Pancreas (tissue), 10 donors: ENCODE measurements around the gene ZNF512B. TPM values are rescaled to one million over a fixed set of nuclear protein-coding genes. Genes with fewer than 3 reads are reported as not detected.
A peak's percentile ranks its signal among the peaks of the same experiment; 100 is the strongest.
"Not testable (repeated sequence)": the region's sequence is repeated elsewhere in the genome, so short reads cannot be mapped to it uniquely, and the experiment has no call there.

Experiments
- ATAC-seq, 4 donors: fragments of 200-7000 bp; cut with Tn5 transposase; one replicate each; pipeline versions ENCODE4 v1.8.0 to v1.9.1; 2020; ENCODE audit warnings: mild to moderate bottlenecking in 4 of 4, moderate library complexity in 4 of 4
- DNase-seq, 6 donors: peaks; one replicate each; pipeline ENCODE4 v3.0.0-alpha.2; 2020
- FAIRE-seq: peaks from 2 replicates; lab custom pipeline; 2012; peaks lifted over from hg19 to GRCh38; lab: Jason Lieb, UNC
- H3K27ac ChIP-seq, 4 donors: fragments of 200-600 bp; sonication (generic); 1 replicate in 3 of 4; 2 replicates in 1 of 4; pipeline versions ENCODE4 v1.5.0 to v1.8.0; 2020
- H3K27me3 ChIP-seq, 4 donors: fragments of 200-600 bp; one replicate each; pipeline ENCODE4 v1.8.0; 2021
- H3K36me3 ChIP-seq, 3 donors: fragments of 200-600 bp; sonication (generic) in 1 of 3; one replicate each; pipeline versions ENCODE4 v1.5.0 to v1.8.0; 2020 to 2021
- H3K4me1 ChIP-seq, 3 donors: fragments of 200-600 bp; one replicate each; pipeline ENCODE4 v1.8.0; 2021
- H3K4me3 ChIP-seq, 4 donors: fragments of 200-600 bp; sonication (generic) in 2 of 4; one replicate each; pipeline versions ENCODE4 v1.5.0 to v1.8.0; 2020 to 2021
- H3K9me3 ChIP-seq, 4 donors: fragments of 200-600 bp; one replicate each; pipeline ENCODE4 v1.8.0; 2021
- WGBS, 2 donors: extraction: QIAGEN DNeasy Blood & Tissue Kit; methylation state at CpG; one replicate each; pipeline ENCODE4 v1.1.7; 2013; 5-methylcytosine and 5-hydroxymethylcytosine counted together
- intact Hi-C, 3 donors: fragments of 100-400 bp; cut with DNase I; formaldehyde crosslinking; loops; one replicate each; pipeline versions ENCODE4 v1.11.1 to v1.14.2; 2022
- polyA plus RNA-seq, 2 donors: library from polyadenylated mRNA; stranded (reverse); fragments of 200-250 nt; gene quantifications; one replicate each; pipeline ENCODE4 v1.2.3, GENCODE V29; 2013
- total RNA-seq, 6 donors: library from RNA; stranded (reverse); fragmentation: NEBNext Ultra II Directional in 4 of 6; extraction: Animal tissue kit (Norgen Biotek cat#: 25700) in 4 of 6; gene quantifications; one replicate each; pipeline versions ENCODE4 v1.2.1 to v1.2.4, GENCODE V29; 2021 to 2023
- TF ChIP-seq, protein P1 (sequence below), 4 donors: fragments of 200-600 bp; sonication (generic) in 3 of 4; IDR thresholded peaks; one replicate each; pipeline versions ENCODE4 v1.5.0 to v1.8.0; 2021; ENCODE audit warnings: antibody characterized with exemption in 4 of 4
- donor health status: healthy with polysubstance abuse.
- donor health status: DM: no; HTN: no; CAD: no; lungs with moderate emphysema.
- donor health status: DM: no; HTN: no; CAD: no.
- donor health status: control.
- donor health status: control.
- donor health status: Bipolar disorder and iron deficiency.
- donor health status: DM: yes; HTN: yes; CAD: no.
- donor health status: DM: no; HTN: no; CAD: no.
- donor health status: DM: no; HTN: no; CAD: no.
- donor health status: DM: yes; HTN: yes; CAD: no.

The ZNF512B gene
- total and polyA plus RNA-seq, 8 donors = 8.5 to 22.0 (median 11.4) TPM

DNA sequence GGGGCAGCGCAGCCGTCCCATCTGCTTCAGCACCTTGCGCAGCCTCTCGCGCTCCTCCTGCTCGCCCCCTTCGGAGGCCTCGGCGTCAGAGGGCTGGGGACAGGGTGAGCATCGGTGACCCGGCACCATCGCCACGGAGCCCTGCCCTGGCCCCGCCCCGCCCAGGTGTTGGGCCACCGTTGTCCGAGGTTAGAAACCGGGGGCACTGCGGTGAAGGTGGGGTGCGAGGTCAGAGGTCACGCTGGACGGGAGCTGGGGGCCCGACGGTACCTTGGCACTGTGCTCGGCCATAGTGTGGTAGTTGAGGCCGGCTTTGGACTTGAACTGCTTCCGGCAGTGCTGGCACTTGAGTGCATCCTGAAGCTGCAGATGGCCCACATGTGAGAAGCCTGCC, 6.4 kb downstream of the ZNF512B start:
- no peaks in the 10 kb centered on the region for H3K4me1 ChIP-seq
- peak in 2 of 6 donors; percentile 36 to 77 for DNase-seq
- H3K4me3 ChIP-seq = no peak overlapping the region
- no peak for FAIRE-seq
- TF ChIP-seq, protein P1, sequence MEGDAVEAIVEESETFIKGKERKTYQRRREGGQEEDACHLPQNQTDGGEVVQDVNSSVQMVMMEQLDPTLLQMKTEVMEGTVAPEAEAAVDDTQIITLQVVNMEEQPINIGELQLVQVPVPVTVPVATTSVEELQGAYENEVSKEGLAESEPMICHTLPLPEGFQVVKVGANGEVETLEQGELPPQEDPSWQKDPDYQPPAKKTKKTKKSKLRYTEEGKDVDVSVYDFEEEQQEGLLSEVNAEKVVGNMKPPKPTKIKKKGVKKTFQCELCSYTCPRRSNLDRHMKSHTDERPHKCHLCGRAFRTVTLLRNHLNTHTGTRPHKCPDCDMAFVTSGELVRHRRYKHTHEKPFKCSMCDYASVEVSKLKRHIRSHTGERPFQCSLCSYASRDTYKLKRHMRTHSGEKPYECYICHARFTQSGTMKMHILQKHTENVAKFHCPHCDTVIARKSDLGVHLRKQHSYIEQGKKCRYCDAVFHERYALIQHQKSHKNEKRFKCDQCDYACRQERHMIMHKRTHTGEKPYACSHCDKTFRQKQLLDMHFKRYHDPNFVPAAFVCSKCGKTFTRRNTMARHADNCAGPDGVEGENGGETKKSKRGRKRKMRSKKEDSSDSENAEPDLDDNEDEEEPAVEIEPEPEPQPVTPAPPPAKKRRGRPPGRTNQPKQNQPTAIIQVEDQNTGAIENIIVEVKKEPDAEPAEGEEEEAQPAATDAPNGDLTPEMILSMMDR (IDR thresholded peaks at IDR 0.05) = no peak
- no peaks in the 10 kb centered on the region for H3K27me3 ChIP-seq
- 92 to 95% methylated on average over 27 of the region's 27 CpGs for WGBS, 2 donors
- peaks cover 0 to 36% (median 11%) of the 10 kb centered on the region in 3 donors for H3K36me3 ChIP-seq
- intact Hi-C loops = loop anchor here in 1 of 3 donors (10.0 kb wide), 1 partner anchor 419 kb away; the partner anchor contains the start of gene SRMS
- ATAC-seq = no peak
- H3K27ac ChIP-seq = no peak overlapping the region
- no peaks in the 10 kb centered on the region for H3K9me3 ChIP-seq

DNA sequence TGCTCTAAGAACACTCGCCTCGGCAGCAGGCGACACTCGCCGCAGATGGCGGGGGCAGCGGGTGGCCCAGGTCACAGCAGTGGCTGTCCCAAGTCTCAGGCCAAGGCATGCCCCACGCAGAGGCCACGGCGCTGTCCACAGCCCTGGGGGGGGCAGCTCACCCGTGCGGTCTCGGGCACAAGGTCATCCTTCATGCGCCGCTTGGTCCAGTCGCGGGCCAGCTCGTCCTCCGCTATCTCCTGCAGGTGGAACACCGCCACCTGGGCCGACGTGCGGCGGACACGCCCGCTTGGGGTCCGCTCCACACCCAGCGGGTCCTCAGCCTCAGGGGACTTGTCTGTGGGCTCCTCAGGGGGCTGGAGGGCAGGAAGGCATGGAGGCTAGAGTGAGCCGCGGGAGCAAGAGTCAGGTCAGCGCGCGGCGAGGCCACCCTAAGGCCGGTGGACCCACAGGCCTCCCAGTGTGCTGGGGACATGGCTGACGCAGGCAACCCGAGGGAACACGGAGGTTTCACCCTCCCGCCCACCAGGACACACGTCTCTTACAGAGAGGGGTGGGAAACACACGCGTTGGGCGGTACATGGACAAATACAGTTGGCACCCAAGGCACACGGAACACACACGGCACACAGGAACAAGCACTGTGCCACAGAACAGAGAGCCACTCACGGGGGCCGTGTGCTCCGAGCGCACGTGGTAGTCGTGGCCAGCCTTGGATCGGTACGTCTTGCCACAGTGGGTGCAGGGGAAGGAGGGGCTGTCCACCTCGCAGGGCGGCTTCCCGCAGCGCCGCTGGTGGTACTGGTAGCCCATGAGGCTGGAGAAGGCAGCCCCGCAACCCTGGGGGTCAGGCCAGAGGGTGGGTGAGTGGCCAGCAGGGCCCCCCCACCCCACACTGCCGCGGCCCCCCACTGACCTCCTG, 7.0 kb downstream of the ZNF512B start:
- TF ChIP-seq, protein P1 (IDR thresholded peaks at IDR 0.05) = no peak
- 96 to 97% methylated on average over 61 of the region's 61 CpGs for WGBS, 2 donors
- DNase-seq (peak in 2 of 6 donors; percentile 47 to 75), ATAC-seq (no peak), FAIRE-seq (no peak)
- H3K9me3 ChIP-seq = no peaks in the 10 kb centered on the region
- H3K4me3 ChIP-seq = no peak overlapping the region
- H3K4me1 ChIP-seq = no peaks in the 10 kb centered on the region
- no peaks in the 10 kb centered on the region for H3K27me3 ChIP-seq
- no peak overlapping the region for H3K27ac ChIP-seq
- intact Hi-C loops = loop anchor here in 1 of 3 donors (10.0 kb wide), 1 partner anchor 418 kb away; the partner anchor contains the start of gene SRMS
- H3K36me3 ChIP-seq = peaks cover 0 to 36% (median 11%) of the 10 kb centered on the region in 3 donors

DNA sequence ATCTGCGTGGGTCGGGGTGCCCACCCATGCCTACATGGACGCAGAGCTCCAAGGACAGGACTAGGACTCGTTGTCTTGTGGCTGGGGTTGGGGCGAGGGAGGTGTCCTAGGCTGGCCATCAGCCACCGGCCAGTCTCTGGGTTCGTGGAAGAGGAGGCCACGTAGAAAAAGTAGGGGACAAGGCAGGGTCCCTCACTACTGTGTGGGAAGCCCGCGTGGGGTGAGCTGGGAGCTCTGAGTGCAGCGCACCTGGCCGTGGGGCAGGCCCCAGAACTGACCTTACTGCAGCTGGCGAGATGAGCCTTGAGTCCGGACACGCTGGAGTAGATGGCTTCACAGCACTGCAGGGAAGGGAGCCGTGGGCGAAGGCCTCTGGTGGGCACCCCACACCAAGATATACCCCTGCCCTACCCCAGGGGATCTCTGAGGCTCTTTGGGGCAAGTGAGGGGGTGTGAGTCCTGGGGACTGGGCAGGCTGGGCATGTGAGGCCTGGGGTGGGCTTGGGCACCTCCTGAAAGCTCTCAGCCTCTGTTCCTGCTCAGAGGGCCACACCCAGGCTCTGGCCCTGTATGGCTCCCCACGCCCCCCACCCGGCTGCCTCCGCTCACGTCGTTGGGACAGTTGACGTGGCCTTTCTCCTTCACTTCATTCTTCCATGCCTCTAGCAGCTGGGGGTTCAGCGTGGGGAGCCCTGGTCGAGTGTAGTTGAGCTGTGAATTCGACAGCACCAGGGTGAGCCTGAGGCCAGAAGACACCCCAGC, 7.9 kb downstream of the ZNF512B start:
- WGBS, 2 donors = 92 to 93% methylated on average over 26 of the region's 26 CpGs
- Histone ChIP-seq H3K9me3 (no peaks in the 10 kb centered on the region), H3K27me3 (no peaks in the 10 kb centered on the region), H3K4me3 (no peak overlapping the region), H3K27ac (no peak overlapping the region), H3K36me3 (peaks cover 0 to 36% (median 11%) of the 10 kb centered on the region in 3 donors), H3K4me1 (peaks cover 0 to 5% (median 0%) of the 10 kb centered on the region in 3 donors)
- peak in 2 of 6 donors; percentile 30 to 72 for DNase-seq
- TF ChIP-seq, protein P1 (IDR thresholded peaks at IDR 0.05) = no peak
- no peak for ATAC-seq
- no peak for FAIRE-seq
- intact Hi-C loops = loop anchor here in 1 of 3 donors (10.0 kb wide), 1 partner anchor 417 kb away; the partner anchor contains the start of gene SRMS

DNA sequence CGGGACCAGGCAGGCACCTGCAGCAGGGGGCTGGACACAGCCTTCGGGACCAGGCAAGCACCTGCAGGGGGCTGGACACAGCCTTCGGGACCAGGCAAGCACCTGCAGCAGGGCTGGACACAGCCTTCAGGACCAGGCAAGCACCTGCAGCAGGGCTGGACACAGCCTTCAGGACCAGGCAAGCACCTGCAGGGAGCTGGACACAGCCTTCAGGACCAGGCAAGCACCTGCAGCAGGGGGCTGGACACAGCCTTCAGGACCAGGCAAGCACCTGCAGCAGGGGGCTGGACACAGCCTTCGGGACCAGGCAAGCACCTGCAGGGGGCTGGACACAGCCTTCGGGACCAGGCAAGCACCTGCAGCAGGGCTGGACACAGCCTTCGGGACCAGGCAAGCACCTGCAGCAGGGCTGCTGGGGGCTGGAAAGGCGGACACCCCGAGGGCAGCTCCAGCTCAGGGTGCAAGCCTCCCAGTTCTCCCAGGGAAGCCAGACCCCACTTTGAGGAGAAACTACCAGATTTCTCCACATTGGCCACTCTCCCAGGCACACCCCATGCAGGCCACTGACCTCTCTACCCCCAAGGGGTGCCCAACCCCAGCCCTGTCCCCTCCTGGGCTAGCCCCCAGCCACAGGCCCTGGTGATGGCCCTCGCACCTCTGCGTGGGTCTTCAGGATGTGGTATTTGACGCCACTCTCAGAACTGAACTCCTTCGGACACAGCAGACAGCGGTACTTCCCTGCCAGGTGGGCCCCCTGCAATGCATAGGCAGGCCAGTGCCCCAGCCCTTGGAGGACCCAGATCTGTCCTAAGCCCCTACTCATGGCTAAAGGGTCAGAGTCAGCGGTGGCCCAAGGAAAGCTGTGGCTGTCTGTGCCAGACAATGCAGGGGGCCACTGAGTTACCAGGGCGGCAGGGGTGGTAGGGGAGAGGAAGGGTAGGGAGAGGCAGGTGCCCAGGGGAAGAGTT, 8.8 kb downstream of the ZNF512B start:
- H3K36me3 ChIP-seq = peaks cover 0 to 36% (median 11%) of the 10 kb centered on the region in 3 donors
- H3K4me3 ChIP-seq, H3K9me3 ChIP-seq, H3K27ac ChIP-seq, FAIRE-seq, H3K4me1 ChIP-seq, H3K27me3 ChIP-seq, ATAC-seq: not testable (repeated sequence)
- WGBS, 2 donors = 92 to 94% methylated on average over 15 of the region's 15 CpGs
- DNase-seq = peak in 2 of 6 donors; percentile 32 to 63
- intact Hi-C loops = loop anchor here in 1 of 3 donors (10.0 kb wide), 1 partner anchor 416 kb away; the partner anchor contains the start of gene SRMS
